NCI-H345 treated with DMSO at 0.1 percent for 48 hours (cell line): ENCODE measurements around the gene PCIF1.

Source experiments
- DNase-seq: peaks from one replicate; lab custom pipeline; 2025; ENCODE audit not compliant: unreplicated experiment; lab: John Stamatoyannopoulos, UW

Gene PCIF1

DNA sequence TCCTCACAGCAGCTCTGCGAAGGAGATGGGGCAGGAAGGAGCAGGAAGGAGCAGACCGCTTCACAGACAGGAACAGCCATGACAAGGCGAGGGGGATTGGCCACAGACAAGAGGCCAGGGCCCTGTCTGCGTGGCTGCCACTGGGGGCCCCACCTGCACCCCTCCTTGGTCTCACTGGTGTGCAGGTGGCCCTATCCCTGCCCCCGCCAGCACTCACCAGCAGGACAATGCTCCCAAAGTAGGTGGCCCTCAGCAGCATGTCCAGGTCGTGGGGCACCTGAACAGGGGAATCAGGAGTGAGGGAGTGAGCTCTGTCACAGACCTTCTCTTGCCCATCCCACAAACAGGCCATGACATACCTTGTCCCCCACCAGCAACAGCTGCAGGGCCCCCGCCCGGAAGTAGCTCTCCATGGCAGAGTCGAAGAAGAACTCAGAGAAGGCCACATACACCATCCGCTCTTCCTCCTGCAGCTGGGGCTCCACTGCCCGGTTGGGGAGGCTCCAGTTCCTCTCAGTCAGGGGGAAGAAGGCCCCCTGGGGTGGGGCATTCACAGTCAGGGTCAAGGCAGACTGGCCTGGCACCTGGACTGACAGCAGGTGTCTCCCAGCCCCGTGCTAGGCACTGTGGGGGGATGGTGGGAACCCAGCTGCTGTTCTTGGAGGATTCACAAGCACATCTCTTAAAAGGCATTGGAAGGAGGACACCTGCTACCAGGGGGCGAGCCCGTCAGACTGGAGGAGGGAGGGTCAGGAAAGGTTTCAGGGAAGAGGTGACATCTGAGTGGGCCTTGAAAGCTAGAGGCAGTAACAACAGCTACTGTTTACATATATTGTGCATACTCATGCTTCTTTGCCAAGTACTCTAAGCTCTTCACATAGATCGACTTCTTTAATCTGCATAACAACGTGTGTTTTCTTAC is 29.6 kb upstream of the PCIF1 start:
- DNase-seq: no peak

- DNase-seq: no peak
Measured at GRCh38 chr20:45905505-45906079, 28.9 kb upstream of the PCIF1 start.

DNA sequence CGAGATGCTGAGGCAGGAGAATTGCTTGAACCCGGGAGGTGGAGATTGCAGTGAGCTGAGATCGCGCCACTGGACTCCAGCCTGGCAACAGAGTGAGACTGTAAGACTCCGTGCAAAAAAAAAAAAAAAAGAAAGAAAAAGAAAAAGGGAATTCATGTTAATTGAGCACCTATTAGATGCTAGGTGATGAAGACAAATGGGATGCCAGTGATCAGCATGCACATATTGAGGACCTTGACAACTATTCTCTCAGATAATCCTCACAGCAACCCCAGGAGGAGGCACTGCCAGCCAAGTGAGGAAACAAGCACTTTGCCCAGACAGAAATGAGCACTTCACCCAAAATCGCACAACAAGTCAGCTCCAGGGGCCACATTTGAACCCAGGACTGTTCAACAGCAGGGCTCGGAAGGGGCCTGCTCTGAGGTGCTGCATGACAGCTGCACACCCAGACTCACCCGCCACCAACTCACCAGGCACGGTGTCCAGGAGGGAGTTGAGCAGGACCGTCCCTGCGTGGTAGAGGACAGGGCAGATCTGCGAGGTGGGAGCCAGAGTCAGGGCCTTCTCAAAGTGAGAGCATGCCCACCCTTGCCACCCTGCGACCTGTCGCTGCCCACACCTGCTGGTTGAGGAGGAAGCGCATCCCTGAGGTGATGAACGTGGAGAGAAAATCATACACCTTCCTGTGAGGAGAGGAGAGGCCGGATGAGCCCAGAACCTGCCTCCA is 27.1 kb upstream of the PCIF1 start:
- DNase-seq: no peak

- no peak for DNase-seq
Measured at GRCh38 chr20:45908084-45908483, 26.4 kb upstream of the PCIF1 start.

DNA sequence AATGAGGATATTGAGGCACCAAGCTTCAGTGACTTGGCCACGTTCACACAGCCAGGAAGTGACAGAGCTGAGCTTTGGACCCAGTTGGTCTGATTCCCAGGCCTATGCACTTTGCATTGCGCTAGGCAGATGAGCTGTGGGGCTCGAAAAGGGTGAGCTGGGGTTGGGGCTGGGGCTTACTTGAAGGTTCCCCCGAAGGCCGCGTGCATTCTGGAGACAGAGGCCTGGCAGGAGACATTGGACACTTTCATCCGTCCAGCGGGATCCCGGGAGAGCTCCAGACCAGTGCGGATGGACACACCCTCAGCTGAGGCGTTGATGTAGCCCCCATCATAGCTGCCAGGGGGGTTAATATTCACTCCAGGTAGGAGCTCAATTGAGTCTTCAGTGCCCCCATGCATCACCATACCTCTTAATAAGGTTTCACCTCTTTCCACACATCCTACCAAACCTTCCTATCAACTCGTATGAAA is 25.1 kb upstream of the PCIF1 start:
- DNase-seq: no peak

GRCh38 chr20:45909817-45910669 is 24.4 kb upstream of the PCIF1 start:
- DNase-seq: no peak

GRCh38 chr20:45910670-45911485 is 23.6 kb upstream of the PCIF1 start:
- DNase-seq: peak; percentile 61

GRCh38 chr20:45911486-45912343 is 22.8 kb upstream of the PCIF1 start, which contains the start of gene PLTP:
Gene PLTP (minus strand): TSS chr20:45912155. CDS start chr20:45911452, 703 bp downstream.
- no peak for DNase-seq

- DNase-seq: no peak
Measured at GRCh38 chr20:45912344-45912682, 22.2 kb upstream of the PCIF1 start.

- no peak for DNase-seq
Measured at GRCh38 chr20:45913116-45913515, 21.4 kb upstream of the PCIF1 start.

- no peak for DNase-seq
Measured at GRCh38 chr20:45917790-45918141, 16.7 kb upstream of the PCIF1 start.

DNA sequence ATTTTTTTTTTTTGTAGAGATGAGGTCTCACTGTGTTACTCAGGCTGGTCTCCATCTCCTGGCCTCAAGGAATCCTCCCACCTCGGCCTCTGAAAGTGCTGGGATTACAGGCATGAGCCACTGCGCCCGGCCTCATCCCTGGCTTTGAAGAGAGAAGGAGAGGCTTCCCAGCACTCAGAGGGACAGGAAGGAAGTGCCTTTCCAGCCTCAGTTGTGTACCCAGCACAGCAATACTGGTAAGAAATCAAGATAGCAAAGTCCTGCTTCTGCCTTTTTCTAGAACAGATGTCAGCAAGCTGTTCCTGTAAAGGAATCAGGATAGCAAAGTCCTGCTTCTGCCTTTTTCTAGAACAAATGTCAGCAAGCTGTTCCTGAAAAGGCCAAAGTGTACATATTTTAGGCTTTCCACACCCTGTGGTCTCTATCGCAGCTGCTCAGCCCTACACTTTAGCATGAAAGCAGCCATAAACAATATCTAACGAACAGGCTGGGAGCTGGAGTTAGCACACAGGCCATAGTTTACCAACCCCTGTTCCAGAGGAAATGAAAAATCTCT is 16.2 kb upstream of the PCIF1 start:
- no peak for DNase-seq

GRCh38 chr20:45918779-45919537 is 15.5 kb upstream of the PCIF1 start:
- no peak for DNase-seq

DNA sequence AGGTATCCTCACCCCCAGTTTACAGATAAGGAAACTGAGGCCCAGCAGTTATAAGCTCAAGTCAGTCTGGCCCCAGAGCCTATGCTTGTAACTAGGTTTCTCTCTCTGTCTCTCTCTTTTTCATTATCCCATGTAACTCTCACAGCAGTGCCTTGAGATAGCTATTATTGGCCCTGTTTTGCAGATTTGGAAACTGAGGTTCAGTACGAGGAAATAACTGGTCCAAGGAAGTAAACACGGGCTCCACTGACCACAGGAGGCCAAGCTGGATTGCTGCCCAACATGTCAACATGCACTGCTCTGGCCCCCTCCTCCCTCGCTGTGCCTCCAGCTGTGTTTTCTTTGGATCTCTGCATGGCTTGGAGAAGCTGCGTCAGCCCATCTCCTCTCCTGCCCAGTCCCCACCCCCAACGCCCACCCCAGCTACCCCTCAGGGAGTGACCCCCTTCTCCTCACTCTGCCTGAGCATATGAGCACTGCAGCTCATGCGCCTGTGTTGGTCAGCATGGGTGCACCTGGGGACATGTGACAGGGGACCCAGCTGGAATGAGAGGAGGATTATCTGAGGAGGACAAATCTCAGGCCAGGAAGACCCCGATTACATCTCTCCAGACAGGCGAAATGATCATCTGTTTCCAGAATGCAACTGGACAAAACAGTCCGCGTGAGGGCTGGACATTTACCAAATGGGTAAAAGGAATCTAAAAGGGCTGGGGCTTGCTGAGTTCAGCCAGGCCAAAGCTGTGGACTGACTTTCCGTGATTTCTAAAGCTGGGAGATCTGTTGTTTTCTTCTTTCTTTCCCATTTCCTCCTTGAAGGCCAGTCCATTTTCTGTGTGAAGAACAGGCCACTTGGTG is 14.7 kb upstream of the PCIF1 start:
- no peak for DNase-seq

DNA sequence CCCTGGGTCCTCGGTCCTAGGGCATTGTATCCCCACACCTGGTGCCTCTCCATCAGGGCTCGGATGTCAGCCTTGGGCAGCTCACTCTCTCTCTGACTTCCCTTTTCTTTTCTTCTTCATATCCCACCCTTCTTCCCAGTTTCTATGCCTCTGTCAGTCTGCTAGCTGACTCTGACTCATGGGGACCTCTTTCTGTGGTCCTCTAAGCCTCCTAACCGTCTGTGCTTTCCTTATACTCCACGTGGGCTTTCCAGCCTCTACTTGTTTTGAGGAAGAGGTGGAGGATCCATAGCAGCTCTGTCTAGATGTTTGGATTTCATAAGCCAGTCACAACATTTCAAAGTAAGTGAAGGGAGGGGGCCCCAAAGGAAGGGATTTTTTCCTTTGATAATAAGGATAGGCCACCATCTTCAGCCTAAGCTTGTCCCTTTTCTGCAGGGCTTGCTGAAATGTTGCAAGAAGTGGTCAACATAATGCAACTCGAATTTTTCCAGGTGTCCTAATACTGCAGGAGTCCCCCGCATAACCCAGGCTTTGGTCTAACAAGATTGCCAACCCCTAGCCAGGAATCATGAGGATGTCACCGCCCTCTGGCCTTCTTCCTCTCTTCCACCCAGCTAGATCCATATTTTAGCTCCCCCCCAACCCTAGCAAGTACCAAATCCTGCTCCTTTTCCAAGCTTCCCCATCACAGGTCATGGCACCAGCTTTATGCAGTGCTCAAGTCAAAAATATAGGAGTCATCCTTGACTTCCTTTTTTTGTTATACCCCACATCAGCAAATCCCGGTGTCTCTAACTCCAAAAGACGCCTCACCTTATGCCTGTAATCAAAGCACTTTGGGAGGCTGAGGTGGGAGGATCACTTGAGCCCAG is 13.8 kb upstream of the PCIF1 start:
- DNase-seq: no peak
